ENCODE results near the gene DLGAP1.

Gene DLGAP1

DNA sequence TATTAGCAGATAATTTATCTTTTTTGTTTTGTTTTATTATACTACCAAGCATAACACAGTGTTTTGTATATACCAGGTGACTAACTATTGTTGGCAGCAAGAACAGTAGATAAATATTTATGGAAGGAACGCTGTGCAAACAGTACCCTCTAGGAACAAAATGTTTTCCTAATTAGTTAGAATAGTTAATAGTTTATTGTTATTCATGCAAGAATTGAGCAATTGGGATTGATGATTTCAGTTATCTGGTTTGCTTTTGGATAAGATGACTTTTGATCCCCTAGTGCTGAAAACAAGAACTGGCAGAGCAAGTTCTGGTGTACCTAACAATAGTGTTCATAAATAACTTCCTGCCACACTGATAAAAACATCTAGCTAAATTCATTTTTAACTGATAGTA is 681.8 kb downstream of the DLGAP1 start:
- no peak for DNase-seq (ENCODE audit: low read depth)

DNA sequence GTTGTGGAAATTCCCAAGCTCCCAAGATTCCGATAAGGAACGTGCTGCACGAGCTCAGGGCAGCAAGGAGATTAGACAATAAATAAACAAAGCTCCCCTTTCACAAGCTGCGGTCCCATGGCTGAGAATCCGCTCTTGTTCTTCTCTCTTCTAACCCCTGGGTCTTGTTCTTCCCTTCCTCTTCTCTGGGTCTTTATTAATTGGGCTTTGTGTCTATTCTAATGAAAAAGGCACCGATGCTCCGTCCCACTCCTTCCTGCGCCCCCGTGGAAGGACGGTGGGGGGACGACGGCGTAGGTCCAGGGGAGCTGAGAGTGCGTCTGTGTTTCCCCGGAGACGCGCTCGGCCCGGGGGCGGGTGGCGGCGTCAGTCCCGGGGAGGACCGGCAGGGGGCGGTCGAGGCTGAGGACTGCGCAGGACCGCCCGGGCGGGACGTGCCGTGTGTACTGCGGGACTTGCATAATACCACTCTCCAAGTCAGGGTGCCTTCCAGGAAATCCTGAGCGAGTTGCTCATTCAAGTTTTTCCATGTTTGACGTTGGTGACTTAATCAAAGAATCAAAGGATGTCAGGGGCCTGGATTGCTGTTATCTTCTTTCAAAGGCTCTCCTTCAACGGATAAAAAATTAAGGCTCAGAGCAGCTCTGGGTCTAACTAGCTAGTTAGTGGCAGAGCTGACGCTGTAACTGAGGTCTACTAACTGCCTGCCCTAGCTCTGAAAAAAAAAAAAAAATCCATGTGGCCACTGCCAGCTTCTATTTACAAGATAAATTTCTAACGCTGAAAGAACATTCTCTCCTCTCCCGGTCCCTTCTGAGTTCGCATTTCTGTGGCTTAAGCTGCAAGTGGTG is 683.8 kb downstream of the DLGAP1 start:
- DNase-seq (ENCODE audit: low read depth), result peak; percentile 92

DNA sequence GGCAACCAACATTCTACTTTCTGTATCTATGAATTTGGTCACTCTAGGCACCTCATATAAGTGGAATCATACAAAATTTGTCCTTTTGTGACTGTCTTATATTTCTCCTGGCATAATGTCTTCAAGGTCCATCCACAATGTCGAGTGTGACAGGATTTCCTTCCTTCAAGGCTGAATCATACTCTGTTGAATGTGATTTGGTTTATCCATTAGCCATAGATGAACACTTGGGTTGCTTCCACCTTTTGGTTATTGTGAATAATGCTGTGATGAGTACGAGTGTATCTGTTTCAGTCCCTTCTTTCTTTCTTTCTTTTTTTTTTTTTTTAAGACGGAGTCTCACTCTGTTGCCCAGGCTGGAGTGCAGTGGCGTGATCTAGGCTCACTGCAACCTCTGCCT is 693.8 kb downstream of the DLGAP1 start:
- no peak for DNase-seq (ENCODE audit: low read depth)

DNA sequence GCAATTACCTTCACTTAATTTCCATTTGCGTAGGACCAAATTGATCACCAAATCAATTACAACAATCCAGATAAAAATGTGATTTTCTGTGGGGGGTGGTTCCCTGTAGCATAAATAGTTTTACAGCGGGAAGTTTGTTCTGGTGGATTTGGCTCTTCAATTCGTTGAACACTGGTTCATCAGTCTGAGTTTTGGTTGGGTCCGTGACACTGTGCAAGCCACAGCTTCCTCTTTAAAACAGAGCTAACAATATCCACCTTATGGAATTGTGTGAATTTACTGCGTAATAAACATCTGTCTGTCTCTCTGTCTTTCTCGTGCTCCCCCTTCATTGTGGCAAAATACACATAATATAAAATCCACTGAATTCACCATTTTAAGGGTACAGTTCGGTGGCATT is 694.4 kb downstream of the DLGAP1 start:
- DNase-seq (ENCODE audit: low read depth), result no peak

DNA sequence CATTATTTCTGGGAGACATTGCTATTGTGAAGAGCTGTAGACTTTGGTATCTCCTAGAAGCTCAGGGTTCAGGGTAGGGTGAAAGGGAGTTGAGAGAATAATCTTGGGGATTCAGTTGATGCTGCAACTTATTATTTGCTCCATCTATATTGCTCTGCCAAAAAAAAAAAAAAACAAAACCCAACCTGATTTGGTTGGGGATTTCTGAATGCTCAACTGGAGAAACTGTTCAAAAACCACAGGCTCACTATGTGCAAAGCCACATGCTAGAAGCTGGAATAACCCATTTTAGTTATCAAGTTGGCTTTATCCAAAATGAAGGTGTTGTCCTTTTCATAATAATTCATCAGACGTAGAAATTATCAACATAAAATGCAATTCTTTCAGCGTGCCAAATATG is 696.0 kb downstream of the DLGAP1 start:
- no peak for DNase-seq (ENCODE audit: low read depth)

DNA sequence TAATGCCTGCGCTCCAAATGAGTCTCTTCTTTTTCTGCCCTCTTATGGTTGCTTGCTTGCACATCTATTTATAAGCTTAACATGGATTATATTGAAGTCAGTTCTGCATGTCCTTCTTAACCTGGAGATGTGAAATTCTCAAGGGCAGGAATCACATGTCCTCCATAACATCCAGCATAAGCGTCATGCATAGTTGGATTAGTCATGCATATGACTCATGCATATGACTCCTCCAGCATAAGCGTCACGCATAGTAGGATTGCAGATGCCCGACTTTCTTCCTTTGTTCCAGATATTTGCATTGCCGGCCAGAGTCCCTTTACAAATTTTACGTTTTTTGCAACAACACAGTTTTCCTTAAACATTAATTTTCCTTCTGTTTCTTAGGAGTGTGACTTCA is 696.6 kb downstream of the DLGAP1 start:
- peak; percentile 54 for DNase-seq (ENCODE audit: low read depth)

DNA sequence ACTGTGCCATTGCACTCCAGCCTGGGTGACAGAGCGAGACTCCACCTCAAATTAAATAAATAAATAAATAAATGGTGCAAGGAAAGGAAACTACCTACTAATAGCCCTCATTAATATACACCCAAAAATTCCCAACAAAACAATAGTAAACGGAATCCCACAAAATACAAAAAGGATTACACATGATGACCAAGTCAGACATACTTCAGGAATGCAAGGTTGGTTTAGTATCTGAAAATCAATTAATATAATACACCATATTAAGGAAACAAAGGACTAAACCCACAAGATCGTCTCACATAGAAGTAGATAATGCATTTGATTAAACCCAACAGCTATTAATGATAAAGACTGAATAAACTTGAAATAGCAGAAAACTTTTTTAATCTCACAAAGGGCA is 697.7 kb downstream of the DLGAP1 start:
- DNase-seq (ENCODE audit: low read depth), result no peak

DNA sequence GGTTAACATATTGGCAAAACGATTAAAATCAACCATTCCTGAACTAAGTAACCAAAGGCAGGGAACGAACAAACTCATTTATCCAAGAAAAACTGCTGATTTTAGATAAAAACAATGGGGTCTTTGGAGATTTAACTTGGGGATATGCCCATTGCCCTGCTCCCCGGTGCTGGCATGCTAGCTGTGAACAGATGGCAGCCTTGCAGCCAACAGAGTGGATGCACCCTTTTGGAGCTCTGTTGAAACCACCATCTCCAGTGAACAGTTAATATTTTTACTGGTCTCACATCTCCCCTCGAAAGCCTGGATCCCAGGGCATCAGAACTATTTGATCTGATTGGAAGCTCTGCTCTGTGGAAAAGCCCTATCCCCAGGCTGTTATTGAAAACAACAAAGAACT is 702.0 kb downstream of the DLGAP1 start:
- DNase-seq (ENCODE audit: low read depth), result no peak

DNA sequence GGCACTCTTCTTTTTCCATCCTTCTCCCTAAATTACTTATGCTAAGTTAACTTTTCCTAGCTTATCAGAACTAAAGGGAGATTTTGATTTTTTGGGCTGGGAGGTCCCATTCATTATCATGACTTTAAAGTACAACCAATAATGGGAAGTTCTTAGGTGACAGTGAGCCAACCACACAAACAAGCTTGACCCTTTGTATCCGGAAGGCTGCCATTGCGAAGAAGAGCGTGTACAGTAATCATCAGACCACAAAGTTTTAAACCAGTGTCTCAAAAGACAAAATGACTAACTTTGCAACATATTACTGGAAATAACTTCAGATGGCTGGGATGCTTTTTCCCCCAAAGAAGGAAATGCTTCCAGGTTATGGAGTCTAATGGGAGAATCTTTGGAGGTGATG is 707.0 kb downstream of the DLGAP1 start:
- no peak for DNase-seq (ENCODE audit: low read depth)

DNA sequence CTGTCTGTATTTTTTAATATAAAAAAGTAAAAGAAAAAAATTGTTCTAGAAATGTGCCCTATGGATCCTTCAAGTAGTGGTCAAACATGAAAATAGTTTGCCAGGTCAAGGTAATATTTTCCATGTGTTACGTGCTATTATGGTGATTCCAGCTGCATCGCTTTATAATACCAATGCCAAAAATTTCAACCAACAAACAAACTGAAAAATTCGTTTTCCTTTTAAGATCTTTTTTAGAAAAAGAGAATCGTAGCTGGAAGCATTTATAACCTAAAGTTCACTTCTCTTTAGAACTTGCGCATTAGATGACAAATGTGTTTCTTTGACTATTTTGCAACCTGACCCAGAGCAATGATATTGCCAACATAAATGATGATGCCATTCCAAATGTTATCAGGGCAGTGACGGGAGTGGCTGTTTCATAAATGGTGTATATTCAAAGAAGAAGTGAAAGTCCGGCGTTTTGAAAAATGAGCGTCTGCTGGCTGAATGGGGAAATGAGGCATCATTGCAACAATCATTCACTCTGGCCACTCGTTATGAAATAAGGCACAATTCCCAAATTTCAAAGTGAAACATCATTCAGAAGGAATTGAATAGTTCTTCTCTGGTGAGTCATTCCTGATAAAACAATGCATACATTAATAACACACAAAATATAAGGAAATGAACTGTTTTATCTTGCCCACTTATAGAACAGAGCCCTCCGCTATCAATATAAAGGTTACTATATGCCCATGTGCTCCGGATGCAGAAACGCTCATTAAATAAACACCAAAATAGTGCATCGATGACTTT is 707.7 kb downstream of the DLGAP1 start:
- DNase-seq (ENCODE audit: low read depth), result peak; percentile 8

DNA sequence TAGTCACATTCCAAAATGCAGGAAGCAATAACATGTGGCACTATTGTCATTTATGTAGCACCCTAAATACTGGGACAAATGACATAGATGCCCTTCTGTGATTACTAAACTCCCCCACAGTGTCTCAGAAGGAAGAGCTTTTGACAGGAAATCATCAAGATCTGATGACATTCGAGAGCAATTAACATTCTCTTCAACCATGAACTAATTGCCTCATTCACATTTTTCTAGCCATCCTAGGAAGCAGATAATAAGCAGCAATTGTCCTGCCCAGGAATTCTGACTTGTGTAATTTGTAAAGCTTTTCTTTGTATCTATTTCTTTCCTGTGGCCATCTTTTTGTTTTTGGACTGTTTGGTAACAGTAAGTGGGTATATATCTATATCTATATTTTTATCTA is 712.6 kb downstream of the DLGAP1 start:
- no peak for DNase-seq (ENCODE audit: low read depth)

DNA sequence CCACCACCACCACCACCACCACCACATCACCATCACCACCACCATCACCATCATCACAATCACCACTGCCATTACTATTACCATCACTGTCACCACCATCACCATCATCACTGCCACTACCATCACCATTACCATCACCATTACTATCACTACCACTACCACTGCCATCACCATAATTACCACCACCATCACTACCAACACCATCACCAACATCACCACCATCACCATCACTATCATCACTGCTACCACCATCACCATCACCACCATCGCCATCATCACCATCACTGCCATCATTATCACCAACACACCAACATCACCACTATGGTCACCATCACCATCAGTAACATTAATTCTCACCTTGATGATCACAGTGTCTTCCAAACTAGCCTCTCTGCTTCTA is 713.8 kb downstream of the DLGAP1 start:
- no peak for DNase-seq (ENCODE audit: low read depth)

DNA sequence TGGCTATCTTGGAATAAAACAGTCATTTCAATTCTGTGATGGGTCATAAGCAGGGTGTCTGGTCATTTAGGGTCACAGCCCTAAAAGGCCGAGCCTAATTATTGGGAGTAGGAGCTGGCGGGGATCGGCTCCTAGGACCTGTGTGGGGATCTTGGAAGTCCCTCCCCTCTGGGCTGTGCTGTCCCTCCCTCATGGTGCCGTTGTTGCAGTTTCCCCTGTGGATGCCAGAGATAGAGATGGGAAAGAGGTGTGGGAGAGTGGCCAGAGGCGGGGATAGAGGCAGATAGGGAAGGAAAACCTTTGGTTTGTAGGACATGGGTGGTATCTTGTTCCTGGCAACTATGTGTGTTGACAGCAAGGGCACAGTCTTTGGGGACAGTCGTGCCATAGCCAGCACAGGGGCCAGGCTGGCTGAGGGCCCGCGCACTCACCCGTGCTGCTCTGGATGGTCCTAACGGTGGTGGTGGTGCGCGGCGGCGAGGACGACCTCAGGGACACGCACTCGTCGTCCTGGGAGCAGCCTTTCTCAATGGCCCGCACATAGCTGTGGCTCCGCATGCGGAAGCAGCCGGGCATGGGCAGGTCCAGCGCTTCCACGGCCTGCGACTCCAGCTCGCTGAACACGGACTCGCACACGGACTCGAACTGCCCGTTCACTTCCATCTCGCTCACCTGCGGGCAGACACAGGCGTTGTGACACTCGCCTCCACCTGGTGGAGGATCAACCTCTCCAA is 726.2 kb downstream of the DLGAP1 start:
- no peak for DNase-seq (ENCODE audit: low read depth)

DNA sequence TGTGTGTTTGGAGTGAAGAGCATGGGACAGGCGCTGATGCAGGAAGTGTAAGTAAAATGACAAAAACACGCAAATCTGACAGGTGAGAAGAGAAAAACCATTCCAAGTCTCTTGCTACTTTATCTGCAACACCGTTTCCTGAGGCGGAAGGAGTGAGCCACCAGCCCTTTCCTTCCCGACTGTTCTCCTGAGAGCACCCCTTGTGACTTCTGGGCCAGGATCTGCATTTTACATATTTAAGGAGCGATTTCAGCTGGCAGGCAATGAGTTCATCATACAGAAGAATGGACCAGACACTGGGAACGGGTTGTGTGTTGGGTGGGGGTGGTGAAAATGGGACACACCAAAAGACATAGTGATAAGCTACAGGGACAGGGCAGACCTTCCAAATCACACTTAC is 727.8 kb downstream of the DLGAP1 start:
- no peak for DNase-seq (ENCODE audit: low read depth)

DNA sequence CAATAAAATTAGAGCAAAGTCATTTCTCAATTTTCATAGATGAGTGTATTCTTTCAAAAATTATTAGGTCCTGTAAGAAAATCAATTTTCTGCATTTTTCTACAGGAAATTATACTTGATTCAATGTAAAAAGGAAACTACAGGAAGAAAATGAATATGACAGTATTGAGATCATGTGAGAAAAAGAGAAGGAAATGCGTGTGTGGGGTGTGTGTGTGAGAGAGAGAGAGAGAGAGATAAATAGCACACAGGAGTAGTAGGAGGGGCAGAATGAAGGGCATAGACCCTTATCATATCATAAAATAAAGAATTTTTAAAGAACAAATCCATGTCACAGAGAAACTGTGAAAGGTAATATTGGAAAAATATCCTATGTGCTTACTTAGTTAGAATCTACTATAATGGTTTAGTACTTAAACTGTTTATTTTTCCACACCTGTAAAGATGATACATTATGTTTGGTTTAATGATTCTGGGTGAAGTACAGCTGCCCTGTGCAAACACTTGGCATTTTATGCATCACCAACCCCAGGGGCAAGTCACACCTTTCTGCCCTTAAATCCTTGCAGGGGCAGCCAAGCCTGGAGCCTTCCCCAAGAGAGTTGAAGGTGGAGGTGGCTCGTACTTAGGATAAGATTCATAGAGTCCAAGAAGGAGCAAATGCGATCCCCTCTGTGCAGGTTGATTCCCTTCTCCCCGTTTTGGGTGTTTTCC is 728.7 kb downstream of the DLGAP1 start:
- no peak for DNase-seq (ENCODE audit: low read depth)

DNA sequence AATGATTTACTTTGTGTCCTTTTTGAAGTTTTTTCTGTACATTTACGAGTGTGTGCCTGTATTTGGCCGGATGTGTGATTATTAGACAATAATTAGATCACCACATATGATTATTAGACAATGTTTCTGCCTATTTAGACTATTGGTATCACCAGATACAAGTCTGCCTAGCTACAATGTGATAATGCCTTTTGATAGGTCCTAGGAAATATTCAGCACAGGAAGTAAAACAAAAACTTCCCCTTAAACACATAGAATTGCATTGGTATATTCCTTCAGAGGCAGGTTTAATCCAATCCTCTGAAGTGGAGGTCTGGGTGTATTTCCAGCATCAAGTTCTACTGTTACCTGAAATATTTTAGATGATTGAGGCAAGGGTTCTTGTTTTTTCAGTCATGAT is 730.0 kb downstream of the DLGAP1 start:
- DNase-seq (ENCODE audit: low read depth), result no peak

DNA sequence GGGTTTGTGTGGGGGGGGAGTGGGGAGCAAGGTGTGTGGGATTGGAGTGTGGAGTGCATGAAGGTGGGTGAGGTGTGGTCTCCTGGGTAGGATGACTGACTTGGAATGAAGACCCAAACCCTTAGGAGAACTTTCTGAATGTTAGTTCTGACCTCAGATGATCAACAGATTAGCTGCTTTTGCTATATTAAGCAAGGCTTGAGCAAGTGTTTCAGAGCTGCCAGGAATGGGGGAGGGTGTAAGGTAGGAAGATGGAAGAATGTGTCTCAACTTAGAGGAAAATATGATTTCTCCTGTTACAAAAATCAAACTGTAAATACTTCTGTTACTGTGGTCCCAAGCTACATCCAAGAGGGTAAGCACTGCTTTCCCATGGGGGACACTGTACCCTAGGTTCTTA is 731.6 kb downstream of the DLGAP1 start:
- no peak for DNase-seq (ENCODE audit: low read depth)

DNA sequence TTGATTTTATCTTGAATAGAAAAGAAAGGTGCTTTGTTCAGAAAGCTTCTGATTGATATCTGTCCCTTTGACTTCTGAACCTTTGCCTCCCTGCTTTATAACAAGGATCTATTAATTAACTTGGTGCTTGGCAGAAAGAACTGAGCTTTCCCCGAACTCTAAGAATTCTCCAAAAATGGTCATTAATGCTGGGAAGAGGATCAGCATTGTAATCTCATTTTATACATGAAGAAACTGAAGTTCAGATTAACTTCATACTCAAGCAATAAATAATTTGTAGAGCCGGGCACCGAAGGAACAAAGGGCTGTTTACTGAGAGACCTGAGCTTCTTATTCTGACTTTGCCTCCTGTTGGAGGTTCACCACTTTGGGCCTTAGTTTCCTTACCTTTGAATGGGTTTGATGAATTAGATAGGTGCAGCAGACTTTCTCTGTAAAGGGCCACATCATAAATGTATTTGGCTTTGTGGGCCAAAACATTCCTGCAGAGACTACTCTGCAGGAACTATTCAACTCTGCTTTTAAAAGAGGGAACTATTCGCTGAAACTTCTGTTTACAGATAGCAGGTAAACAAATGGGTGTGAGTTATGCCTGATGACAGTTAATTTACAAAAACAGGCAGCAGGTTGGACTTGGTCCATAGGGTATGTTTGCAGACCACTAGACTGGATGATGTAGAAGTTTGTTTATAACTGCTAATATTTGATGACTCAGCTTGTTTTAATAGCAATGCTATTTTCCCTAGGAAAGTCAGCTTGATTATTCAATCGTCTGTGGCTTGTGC is 732.3 kb downstream of the DLGAP1 start:
- no peak for DNase-seq (ENCODE audit: low read depth)

DNA sequence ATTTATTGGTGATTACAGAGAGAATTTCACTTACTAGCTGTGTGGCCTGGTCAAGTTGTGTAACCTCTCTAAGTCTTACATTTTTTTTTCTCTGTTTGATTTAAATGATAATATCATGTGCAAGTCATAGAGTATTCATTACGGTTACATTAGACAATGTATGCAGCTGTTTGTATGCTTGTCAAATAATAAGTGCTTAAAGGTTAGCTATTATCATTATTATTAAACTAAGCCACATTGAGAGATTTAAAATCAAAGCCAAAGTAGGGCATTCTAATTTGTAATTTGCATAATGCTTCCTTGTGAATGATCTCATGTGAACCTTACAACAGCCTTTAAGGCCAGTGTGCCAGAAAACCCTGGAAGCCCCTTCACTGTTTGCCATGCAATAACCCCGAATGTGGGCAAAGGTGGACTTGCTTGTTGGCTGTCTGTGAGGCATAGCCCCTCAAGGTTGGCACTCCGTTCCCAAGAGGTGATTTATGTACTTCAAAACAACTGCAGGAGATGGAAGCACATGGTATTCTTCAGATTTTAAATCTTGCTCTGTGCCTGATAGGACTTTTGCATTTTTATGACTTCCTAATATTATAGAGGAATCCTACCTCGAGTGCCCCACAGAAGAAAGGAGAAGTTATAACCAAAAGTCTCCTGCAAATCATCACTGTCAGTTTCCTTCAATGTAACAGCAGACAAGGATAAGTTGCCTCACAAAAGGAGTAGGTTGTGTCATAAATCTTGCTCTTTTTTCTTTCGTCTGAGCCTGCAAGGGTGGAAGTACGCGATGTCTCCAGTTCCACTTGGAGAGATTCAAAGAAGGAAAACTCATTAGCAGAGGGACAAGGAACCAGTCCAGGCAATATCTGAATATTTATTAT is 733.1 kb downstream of the DLGAP1 start:
- no peak for DNase-seq (ENCODE audit: low read depth)

DNA sequence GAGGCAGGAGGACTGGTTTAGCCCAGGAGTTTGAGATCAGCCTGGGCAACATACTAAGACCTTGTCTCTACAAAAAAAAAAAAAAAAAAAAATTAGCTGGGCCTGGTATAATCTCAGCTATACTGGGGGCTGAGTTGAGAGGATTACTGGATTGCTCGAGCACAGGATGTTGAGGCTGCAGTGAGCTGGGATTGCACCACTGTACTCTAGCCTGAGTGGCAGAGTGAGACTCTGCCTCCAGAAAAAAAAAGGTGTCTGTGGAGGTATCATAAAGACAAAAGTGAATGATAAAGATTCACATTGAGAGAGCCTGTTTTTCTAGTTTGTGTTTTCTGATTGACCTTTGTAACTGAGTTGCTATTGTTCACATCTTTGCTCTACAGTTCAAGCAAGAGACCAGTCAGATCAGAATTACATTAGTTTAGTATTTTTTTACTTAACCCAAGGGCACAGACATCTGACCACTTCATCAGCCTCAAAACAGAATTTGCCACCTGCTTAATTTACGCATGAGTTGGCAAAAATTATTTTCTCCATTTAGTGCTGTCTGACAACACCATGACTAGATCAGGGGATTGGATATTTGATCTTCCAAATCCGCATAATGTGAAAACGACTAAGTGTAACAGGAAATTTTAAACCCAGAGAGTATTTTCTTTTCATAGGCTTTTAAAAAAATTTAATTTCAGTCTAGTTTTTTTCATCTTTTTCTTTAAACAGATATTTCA is 734.1 kb downstream of the DLGAP1 start:
- DNase-seq (ENCODE audit: low read depth), result no peak

Measured in iris pigment epithelial cell (primary cell).